NAMALWA (cell line): Measurements from ENCODE around the gene MAP1LC3B2.

Source experiments
- DNase-seq: peaks from one replicate; pipeline ENCODE4 v3.0.0-alpha.2; 2015; ENCODE audit warnings: low spot score

The MAP1LC3B2 gene

GRCh38 chr12:116538076-116538591 lies 21.0 kb upstream of the MAP1LC3B2 start:
- no peak for DNase-seq

GRCh38 chr12:116538682-116539305 lies 20.4 kb upstream of the MAP1LC3B2 start:
- no peak for DNase-seq

GRCh38 chr12:116539361-116539771 lies 19.8 kb upstream of the MAP1LC3B2 start:
- no peak for DNase-seq

- no peak for DNase-seq
These were observed 19.2 kb upstream of the MAP1LC3B2 start for GRCh38 chr12:116539905-116540482.

- no peak for DNase-seq
These were observed 18.5 kb upstream of the MAP1LC3B2 start for GRCh38 chr12:116540622-116541152.

- DNase-seq = no peak
These were observed 17.4 kb upstream of the MAP1LC3B2 start for GRCh38 chr12:116541547-116542344.

GRCh38 chr12:116542345-116542956 lies 16.7 kb upstream of the MAP1LC3B2 start:
- DNase-seq = no peak

- no peak for DNase-seq
These were observed 14.5 kb upstream of the MAP1LC3B2 start for GRCh38 chr12:116544656-116545055.

GRCh38 chr12:116545144-116545543 lies 14.0 kb upstream of the MAP1LC3B2 start:
- no peak for DNase-seq

- DNase-seq = no peak
These were observed 13.2 kb upstream of the MAP1LC3B2 start for GRCh38 chr12:116545936-116546335.

- no peak for DNase-seq
These were observed 11.2 kb upstream of the MAP1LC3B2 start for GRCh38 chr12:116547955-116548501.

- DNase-seq = no peak
These were observed 9.2 kb upstream of the MAP1LC3B2 start for GRCh38 chr12:116549993-116550392.

GRCh38 chr12:116551151-116551550 lies 8.0 kb upstream of the MAP1LC3B2 start:
- no peak for DNase-seq

- no peak for DNase-seq
These were observed 7.6 kb upstream of the MAP1LC3B2 start for GRCh38 chr12:116551619-116551951.

- DNase-seq = no peak
These were observed 7.0 kb upstream of the MAP1LC3B2 start for GRCh38 chr12:116551952-116552772.

- DNase-seq = no peak
These were observed 6.3 kb upstream of the MAP1LC3B2 start for GRCh38 chr12:116552773-116553373.

- DNase-seq = no peak
These were observed 2.7 kb upstream of the MAP1LC3B2 start for GRCh38 chr12:116556356-116556952.

- DNase-seq = no peak
These were observed 2.0 kb upstream of the MAP1LC3B2 start for GRCh38 chr12:116556964-116557698.

- no peak for DNase-seq
These were observed 660 bp upstream of the MAP1LC3B2 start for GRCh38 chr12:116558280-116559161.
